HCT116 (cell line): ENCODE data around the gene SYT7. TPM values are rescaled to one million over a fixed set of nuclear protein-coding genes. Genes with fewer than 3 reads are reported as not detected.

Experiments
- ATAC-seq: fragments of 200-7000 bp; cut with Tn5 transposase; 2 replicates; pipeline ENCODE4 v1.9.1; 2020; ENCODE audit warnings: mild to moderate bottlenecking, moderate library complexity
- BruUV-seq: library from RNA; stranded (reverse); fragments of 400-500 nt; replicated peaks from 2 replicates; lab custom pipeline; 2021; lab: Mats Ljungman, UMichigan
- CTCF ChIA-PET: fragments of 300-600 bp; sonication (Branson Sonifier 250); formaldehyde crosslinking; loops from one replicate; lab custom pipeline; 2021; ENCODE audit warnings: antibody characterized with exemption; lab: Charles Lee
- POLR2A ChIA-PET: fragments of 300-600, 350-600 bp; sonication (Branson Sonifier 250); formaldehyde crosslinking; loops from one replicate; lab custom pipeline; 2021; ENCODE audit warnings: antibody characterized with exemption; lab: Charles Lee
- RAD21 ChIA-PET, 2 experiments: fragments of 300-600 bp; sonication (Branson Sonifier 250); formaldehyde crosslinking; loops; one replicate each; lab custom pipeline; 2023; ENCODE audit warnings: low total read pairs in 2 of 2; ENCODE audit not compliant: uncharacterized antibody in 2 of 2, unreplicated experiment in 2 of 2, low non-redundant PET in 1 of 2; lab: Charles Lee
- DNase-seq: peaks from one replicate; pipeline ENCODE4 v3.0.0-alpha.2; 2010; ENCODE audit warnings: low read depth, low spot score
- H2AFZ ChIP-seq: fragments of 200-600 bp; shearing (Covaris generic), sonication (generic); 2 replicates; pipeline ENCODE4 v1.6.1; 2017; ENCODE audit warnings: low read depth, mixed run types, mixed read lengths, antibody characterized with exemption, low read length; ENCODE audit not compliant: poor library complexity, severe bottlenecking
- H3K27ac ChIP-seq: 2 replicates; pipeline ENCODE4 v1.5.1; 2012; ENCODE audit warnings: low read depth, low read length
- H3K27me3 ChIP-seq: fragments of 200-600 bp; sonication (generic); 2 replicates; pipeline ENCODE4 v1.6.1; 2016; ENCODE audit warnings: mixed run types, low read length, mixed read lengths; ENCODE audit not compliant: insufficient read depth
- H3K36me3 ChIP-seq, 2 experiments: fragments of 200-500 bp in 1 of 2; fragments of 200-600 bp in 1 of 2; sonication (Bioruptor generic) in 1 of 2; sonication (generic) in 1 of 2; 2 replicates each; pipeline versions ENCODE4 v1.5.1 to v1.6.1; 2014 to 2016; ENCODE audit warnings: low read length in 2 of 2, inconsistent platforms in 1 of 2, mixed read lengths in 1 of 2, mixed run types in 1 of 2; ENCODE audit not compliant: insufficient read depth in 2 of 2, control insufficient read depth in 1 of 2
- H3K4me1 ChIP-seq, 2 experiments: fragments of 200-600 bp in 1 of 2; sonication (generic) in 1 of 2; 2 replicates each; pipeline versions ENCODE4 v1.5.1 to v1.6.1; 2012 to 2017; ENCODE audit warnings: low read length in 2 of 2, inconsistent platforms in 1 of 2, mild to moderate bottlenecking in 1 of 2, mixed read lengths in 1 of 2, mixed run types in 1 of 2, moderate library complexity in 1 of 2; ENCODE audit not compliant: insufficient read depth in 2 of 2, control insufficient read depth in 1 of 2
- H3K4me2 ChIP-seq: fragments of 200-600 bp; sonication (generic); 2 replicates; pipeline ENCODE4 v1.6.1; 2017; ENCODE audit warnings: mixed run types, low read length, mixed read lengths
- H3K4me3 ChIP-seq, 2 experiments: fragments of 200-600 bp in 1 of 2; sonication (generic) in 1 of 2; replicated peaks in 1 of 2; 2 replicates each; pipeline ENCODE4 v1.5.1; 2011 to 2016; ENCODE audit warnings: low read length in 2 of 2, control low read depth in 1 of 2, low read depth in 1 of 2, mild to moderate bottlenecking in 1 of 2, mixed read lengths in 1 of 2, mixed run types in 1 of 2
- H3K79me2 ChIP-seq: fragments of 200-600 bp; sonication (generic); 2 replicates; pipeline ENCODE4 v1.6.1; 2017; ENCODE audit warnings: mild to moderate bottlenecking, mixed run types, low read length, moderate library complexity, mixed read lengths; ENCODE audit not compliant: insufficient read depth
- H3K9ac ChIP-seq: fragments of 200-600 bp; sonication (generic); 2 replicates; pipeline ENCODE4 v1.6.1; 2016; ENCODE audit warnings: low read length, mixed read lengths
- H3K9me2 ChIP-seq: fragments of 200-600 bp; sonication (generic), shearing (Covaris generic); 2 replicates; pipeline ENCODE4 v1.6.1; 2017; ENCODE audit warnings: mixed run types, mild to moderate bottlenecking, moderate library complexity; ENCODE audit not compliant: insufficient read depth
- H3K9me3 ChIP-seq, 2 experiments: fragments of 200-500 bp in 1 of 2; fragments of 200-600 bp in 1 of 2; sonication (Bioruptor generic) in 1 of 2; sonication (generic) in 1 of 2; 2 replicates each; pipeline ENCODE4 v1.6.1; 2014 to 2017; ENCODE audit warnings: low read length in 2 of 2, mixed read lengths in 2 of 2, inconsistent platforms in 1 of 2, low read depth in 1 of 2, mild to moderate bottlenecking in 1 of 2, mixed run types in 1 of 2, moderate library complexity in 1 of 2; ENCODE audit not compliant: control insufficient read depth in 1 of 2, insufficient read depth in 1 of 2
- H4K20me1 ChIP-seq: fragments of 200-600 bp; sonication (generic), shearing (Covaris generic); 2 replicates; pipeline ENCODE4 v1.6.1; 2017; ENCODE audit warnings: mixed run types, mild to moderate bottlenecking, moderate library complexity; ENCODE audit not compliant: insufficient read depth
- CBX3 ChIP-seq: IDR thresholded peaks from 2 replicates; pipeline ENCODE4 v1.6.1; 2012; ENCODE audit warnings: low read depth
- ELF1 ChIP-seq: IDR thresholded peaks from 2 replicates; pipeline ENCODE4 v1.6.1; 2012; ENCODE audit warnings: low read depth, borderline replicate concordance
- EZH2 ChIP-seq: fragments of 200-600 bp; sonication (generic); IDR thresholded peaks from 2 replicates; pipeline ENCODE4 v1.6.1; 2017; ENCODE audit warnings: antibody characterized with exemption, mixed run types
- EZH2phosphoT487 ChIP-seq: fragments of 200-600 bp; IDR thresholded peaks from 2 replicates; pipeline ENCODE4 v1.6.1; 2018; ENCODE audit warnings: antibody characterized with exemption, borderline replicate concordance
- FOSL1 ChIP-seq: IDR thresholded peaks from 2 replicates; pipeline ENCODE4 v1.6.1; 2012; ENCODE audit warnings: low read depth
- JUND ChIP-seq: IDR thresholded peaks from 2 replicates; pipeline ENCODE4 v1.6.1; 2012
- POLR2A ChIP-seq: IDR thresholded peaks from 2 replicates; pipeline ENCODE4 v1.7.0; 2011; ENCODE audit warnings: borderline replicate concordance; ENCODE audit not compliant: insufficient read depth, insufficient read length; ENCODE audit errors: extremely low read depth
- RAD21 ChIP-seq: IDR thresholded peaks from 2 replicates; pipeline ENCODE4 v1.6.1; 2012; ENCODE audit warnings: low read depth, mild to moderate bottlenecking
- REST ChIP-seq: IDR thresholded peaks from 2 replicates; pipeline ENCODE4 v1.6.1; 2012; ENCODE audit warnings: low read depth
- SRF ChIP-seq: IDR thresholded peaks from 2 replicates; pipeline ENCODE4 v1.6.1; 2012; ENCODE audit warnings: low read depth
- TCF7L2 ChIP-seq: IDR thresholded peaks from 2 replicates; pipeline ENCODE4 v1.7.0; 2011; ENCODE audit warnings: borderline replicate concordance, inconsistent platforms; ENCODE audit not compliant: insufficient read depth, insufficient read length; ENCODE audit errors: extremely low read depth
- YY1 ChIP-seq: IDR thresholded peaks from 2 replicates; pipeline ENCODE4 v1.6.1; 2011; ENCODE audit warnings: low read length, low read depth, moderate library complexity, mild to moderate bottlenecking; ENCODE audit not compliant: insufficient replicate concordance; ENCODE audit errors: extremely low read depth
- ZFX ChIP-seq: fragments of 450-650 bp; IDR thresholded peaks from 2 replicates; pipeline ENCODE4 v1.6.1; 2017
- ZNF274 ChIP-seq: fragments of 200-500 bp; sonication (Bioruptor generic); IDR thresholded peaks from 2 replicates; pipeline ENCODE4 v1.6.1; 2014; ENCODE audit warnings: mild to moderate bottlenecking, low read depth, low read length, inconsistent platforms
- intact Hi-C: fragments of 100-400 bp; cut with micrococcal nuclease; formaldehyde crosslinking; loops from 2 replicates; pipeline ENCODE4 v1.10.0; 2022
- total RNA-seq: library from RNA; stranded (reverse); gene quantifications from one replicate; pipeline ENCODE4 v1.2.1, GENCODE V29; 2021; ENCODE audit not compliant: unreplicated experiment

The SYT7 gene
- total RNA-seq, 1 experiment from 2014 or later = 27.4 TPM

GRCh38 chr11:61524963-61525587 is 55.8 kb downstream of the SYT7 start (continued):
- TF ChIP-seq ZNF274 (no peak), TCF7L2 (no peak), EZH2 (no peak), POLR2A (no peak), ZFX (no peak), EZH2phosphoT487 (no peak), SRF (no peak)

GRCh38 chr11:61524446-61524845 is 56.4 kb downstream of the SYT7 start:
- Histone ChIP-seq H3K27ac (no peak overlapping the region), H4K20me1 (no peaks in the 10 kb centered on the region), H3K36me3 (peaks cover 4% of the 10 kb centered on the region in 2 experiments; a peak in 3 of 4 replicates), H3K9me2 (no peaks in the 10 kb centered on the region), H3K4me3 (no peak overlapping the region), H3K4me2 (no peak overlapping the region), H3K9me3 (no peaks in the 10 kb centered on the region), H3K79me2 (no peaks in the 10 kb centered on the region), H3K27me3 (no peaks in the 10 kb centered on the region), H3K4me1 (no peaks in the 10 kb centered on the region)
- intact Hi-C loops = no loop called here
- ATAC-seq = no peak
- no TSS peak for BruUV-seq
- CTCF ChIA-PET = no interaction called here
- no peak for DNase-seq
- TF ChIP-seq EZH2 = no peak
- TF ChIP-seq SRF = no peak
- TF ChIP-seq ELF1 = no peak
- TF ChIP-seq TCF7L2 = no peak
- TF ChIP-seq EZH2phosphoT487 = no peak
- TF ChIP-seq FOSL1 = no peak
- TF ChIP-seq CBX3 = no peak
- TF ChIP-seq POLR2A = no peak
- no peak for TF ChIP-seq REST
- no peak for TF ChIP-seq YY1
- no peak for TF ChIP-seq JUND
- TF ChIP-seq RAD21 = no peak
- no peak for TF ChIP-seq ZFX
- no peak for TF ChIP-seq ZNF274
- TF ChIP-seq, all 23 proteins: peak for 0
- ChIA-PET POLR2A (no interaction called here), RAD21 (no interaction called here)
- Histone ChIP-seq H2AFZ (no peak overlapping the region), H3K9ac (no peak overlapping the region)
